NCI-H1417 treated with DMSO at 0.1 percent for 48 hours (cell line): ENCODE results near the gene SND1.
"Not testable (repeated sequence)": the region's sequence is repeated elsewhere in the genome, so short reads cannot be mapped to it uniquely, and the experiment has no call there.

Experiments
- DNase-seq: peaks from one replicate; lab custom pipeline; 2025; lab: John Stamatoyannopoulos, UW

SND1 gene

DNA sequence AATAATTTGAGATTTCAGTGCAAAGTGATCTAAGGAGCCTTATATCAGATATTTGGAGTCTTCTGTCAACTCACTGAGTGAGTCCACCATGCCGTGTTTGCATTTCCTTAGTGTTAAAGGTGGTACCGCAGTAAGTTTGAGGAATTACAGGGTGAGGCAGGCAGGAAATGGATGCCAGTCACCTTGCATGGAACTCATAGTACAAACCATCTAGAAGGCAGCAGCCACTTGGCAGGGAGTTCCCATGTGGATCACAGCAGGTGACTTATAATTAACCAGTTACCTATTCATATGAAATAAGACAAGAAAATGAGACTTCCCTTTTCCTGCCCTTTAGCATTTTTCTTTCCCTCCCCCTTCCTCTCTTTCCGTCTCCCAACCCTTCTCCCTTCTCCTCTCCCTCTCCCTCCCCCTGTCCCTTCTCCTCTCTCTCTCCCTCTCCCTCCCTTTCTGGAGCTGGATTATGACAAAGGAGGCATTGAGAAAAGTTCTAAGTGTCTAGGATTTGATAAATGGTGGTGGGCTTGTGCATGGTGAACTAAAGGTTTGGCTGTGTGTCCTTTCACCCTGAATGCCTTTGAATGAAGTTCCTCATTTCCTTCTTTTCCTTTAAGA lies 285.2 kb downstream of the SND1 start:
- DNase-seq = no peak

DNA sequence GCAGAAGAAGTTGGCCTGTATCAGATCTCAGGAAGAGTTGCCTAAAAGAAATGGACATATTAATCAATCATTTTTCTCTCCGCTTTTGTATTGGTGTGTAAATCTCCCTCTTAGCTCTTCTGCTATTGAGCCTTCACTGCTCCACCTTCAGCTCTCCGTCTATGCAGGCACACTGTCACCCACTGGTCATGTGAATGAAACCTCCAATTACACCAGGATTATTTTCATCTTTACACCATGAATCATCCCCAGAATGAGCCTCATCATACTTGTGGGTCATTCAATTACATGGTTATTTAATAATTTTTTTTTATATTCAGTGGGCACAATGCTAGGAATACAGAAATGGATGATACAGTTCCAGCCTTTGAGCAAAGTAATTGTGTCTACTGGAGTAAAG lies 286.6 kb downstream of the SND1 start:
- no peak for DNase-seq

DNA sequence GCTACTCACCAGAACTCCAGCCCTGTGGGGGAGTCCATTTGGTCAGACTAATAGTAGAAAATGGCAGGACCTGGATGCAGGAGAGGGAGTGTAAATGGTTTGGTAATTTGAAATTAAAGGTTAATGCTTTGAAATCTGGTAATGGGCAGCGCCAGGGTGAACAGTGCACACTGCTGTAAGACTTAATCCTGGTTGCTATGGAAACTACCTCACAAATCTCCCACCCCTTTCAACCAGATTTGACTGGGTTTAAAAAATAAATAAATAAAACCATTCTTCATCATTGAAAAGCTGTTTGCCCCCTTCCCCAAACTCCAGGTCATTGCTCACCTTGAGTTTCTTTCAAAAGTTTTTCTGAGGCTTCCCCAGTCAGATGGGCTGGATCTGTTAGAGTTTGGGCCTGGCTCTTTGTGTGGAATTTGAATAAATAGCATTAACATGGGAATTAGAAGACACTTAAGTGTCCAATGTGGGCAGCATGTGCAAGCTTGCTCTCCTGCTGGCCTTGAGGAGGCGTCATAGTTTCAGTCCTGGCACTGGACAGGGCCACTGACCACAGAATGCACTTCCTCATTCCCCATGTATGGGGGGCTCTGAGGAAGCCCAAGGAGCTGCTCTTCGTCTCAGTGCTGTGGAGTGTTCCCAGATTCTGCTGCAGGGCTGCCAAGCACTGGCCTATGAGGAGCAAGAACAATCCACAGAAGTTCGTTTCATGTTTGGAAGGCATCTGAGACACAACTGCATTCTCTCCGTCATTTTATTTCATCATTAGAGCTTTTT lies 288.6 kb downstream of the SND1 start:
- DNase-seq = no peak

DNA sequence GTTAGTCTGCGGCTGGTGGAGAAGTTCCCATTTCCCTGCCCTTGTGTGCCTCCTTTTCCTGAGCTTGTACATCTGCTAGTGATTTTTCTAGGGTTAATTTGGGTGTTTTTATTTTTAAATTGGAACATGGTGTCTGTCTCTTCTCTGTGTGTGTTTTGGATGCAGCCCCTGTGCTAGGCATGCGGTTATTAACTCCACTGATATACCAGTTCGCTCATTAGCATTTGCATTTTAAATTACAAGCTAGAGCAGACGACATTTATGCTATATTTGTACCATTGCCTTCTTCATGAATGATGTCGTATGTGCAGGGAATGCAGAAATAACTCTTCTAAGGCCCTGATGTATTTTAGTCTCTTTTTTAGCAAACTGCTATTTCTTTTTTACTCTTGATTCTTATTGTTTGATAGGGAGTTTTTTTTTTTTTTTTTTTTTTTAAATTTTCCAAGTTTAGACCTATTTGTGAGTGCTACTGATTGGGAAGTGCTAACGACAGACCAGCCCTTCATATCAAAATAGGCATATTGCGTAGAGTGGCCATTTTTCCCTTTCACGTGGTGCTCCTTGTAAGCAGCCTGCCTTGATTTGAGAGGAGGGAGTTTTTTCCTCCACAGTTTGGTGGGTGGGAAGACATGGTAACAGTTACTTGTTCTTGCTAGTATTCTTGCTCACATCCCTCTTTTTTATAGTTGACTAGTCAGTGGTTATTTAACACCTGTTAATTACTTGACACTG lies 289.6 kb downstream of the SND1 start:
- no peak for DNase-seq

DNA sequence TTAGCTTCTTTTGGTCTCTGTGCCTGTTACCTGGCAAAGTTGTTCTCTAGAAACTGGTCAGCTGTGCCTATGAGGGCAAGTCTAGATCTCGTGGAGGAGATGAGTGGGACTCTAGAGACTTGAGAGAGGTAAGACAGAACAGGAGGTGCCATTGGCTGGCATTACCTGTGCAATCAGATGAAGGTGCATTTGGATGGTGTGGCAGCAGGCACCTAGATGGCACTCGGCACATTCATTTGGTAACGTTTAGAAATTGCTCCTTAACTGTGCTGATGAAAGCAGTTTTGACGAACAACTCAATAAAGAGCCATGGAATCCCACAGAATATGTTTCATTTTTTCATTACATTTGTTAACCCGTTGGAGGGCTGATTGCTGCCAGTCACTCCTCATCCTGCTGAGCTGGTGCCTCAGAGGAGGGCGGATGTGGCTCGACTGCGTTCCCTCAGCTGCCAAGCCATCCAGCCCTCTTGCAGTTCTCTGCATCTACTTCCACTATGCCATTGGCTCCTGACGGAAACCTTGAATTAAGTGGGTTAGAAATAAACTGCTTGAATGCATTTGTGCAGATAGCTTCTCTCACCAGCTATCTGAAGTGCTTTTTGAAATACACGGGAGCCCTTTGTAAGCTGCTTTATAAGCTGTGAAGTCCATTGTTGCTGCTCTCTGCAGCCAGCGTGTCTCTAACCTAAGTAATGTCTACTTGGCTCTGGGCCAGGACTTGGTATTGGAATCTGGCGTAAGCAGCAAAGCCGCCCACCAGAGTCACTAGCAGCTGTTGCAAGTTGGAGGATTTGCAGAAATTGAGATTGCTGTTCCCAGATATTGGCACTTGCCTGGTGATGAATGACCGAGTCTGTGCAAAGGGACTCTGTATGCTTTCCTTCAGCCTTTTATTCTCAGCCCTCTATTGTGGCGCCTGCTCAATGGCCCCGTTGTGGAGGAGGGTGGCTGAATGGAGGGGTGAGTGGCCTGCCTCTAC lies 291.8 kb downstream of the SND1 start:
- DNase-seq = no peak

DNA sequence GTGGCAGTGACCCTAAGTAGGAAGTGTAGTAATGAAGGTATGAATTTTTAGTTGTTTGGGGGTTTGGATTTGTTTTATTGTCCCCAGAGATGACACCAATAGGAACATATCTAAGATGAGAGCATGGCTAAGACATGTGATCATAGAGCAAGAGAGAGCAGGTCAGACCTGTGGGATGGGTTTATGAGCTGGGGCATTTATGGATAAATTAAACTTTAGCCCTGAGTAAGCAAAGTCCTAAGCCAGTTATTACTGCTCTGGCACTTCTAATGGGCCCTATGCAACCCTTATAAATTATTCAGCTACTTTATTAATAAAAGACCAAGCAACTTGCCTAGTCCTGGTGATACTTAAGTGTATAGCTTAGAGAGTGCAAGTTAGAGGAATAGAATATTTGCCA lies 294.1 kb downstream of the SND1 start:
- no peak for DNase-seq

DNA sequence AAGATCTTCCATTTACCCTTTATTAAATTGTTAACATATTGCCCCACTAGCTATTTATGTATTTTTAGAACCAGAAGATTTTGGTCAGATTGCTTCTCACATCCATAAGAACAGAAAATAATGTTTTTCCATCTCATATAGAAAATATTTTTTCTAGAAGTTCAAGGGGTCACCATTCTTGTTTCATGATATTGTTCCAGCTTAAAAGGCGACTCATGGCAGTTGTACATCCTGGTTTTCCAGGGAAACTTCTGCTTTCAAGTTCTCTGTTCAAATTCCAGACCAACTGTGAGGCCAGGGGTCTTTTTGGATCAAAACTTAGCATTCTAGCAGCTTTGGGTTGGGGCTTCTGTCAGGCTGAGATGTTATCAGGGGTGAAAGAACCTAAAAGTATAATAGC lies 294.9 kb downstream of the SND1 start:
- DNase-seq = no peak

DNA sequence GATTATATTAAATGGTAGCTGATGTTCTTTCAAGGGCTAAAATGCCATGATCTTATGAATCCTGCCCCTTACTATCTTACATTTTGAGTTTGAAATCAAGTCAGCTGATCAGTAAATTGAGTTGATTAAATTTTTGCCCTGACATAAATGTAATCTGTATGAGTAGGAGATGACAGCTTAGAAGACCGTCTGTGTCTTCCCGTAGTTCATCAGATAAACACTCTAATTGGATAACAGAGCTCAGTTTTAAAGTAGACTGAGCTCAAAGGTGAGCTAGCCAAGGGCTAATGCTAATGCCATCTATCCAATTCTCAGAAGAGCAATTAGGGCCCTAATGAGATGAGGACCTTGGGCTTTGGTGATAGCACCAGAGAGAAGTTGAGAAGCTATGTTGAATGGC lies 296.3 kb downstream of the SND1 start:
- no peak for DNase-seq

DNA sequence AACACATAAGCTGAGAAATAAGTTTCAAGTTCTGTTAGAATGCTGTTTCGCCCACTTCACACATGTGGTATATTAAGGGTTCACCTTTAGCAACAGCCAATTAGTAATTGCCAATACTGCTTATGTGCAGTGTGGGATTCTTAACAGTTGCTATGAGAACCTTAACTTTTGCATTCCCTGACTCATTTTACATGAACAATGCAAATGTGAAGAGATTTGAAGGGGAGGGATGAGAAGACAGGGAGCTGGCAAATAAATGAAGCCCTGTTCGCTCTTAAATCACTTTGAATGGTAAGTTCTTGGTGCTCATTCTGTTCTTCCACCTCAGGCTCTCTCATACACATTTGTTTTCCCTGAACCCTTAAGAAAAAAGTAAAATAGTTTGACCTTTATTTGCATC lies 296.9 kb downstream of the SND1 start:
- DNase-seq = no peak

DNA sequence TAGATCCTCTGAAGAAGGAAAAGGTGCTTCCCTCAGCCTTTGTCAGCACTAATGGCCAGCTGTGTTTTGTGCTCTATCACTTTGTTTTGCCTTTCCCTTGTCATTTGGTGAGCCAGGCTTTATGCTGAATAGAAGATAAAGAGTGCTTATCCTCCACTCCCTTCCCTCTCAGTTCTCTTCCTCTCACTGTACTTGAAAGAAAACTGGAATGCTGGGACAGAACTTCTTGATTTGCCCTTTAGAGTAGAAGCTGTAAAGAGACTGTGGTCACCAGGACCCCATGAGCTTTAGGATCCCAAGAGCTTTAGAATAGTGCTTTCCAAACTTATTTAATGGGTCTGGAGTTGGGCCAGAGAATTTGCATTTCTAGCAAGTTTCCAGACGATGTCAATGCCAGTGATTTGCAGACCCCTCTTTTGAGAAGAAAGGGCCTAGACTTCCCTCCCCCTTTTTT lies 297.8 kb downstream of the SND1 start:
- DNase-seq = no peak

DNA sequence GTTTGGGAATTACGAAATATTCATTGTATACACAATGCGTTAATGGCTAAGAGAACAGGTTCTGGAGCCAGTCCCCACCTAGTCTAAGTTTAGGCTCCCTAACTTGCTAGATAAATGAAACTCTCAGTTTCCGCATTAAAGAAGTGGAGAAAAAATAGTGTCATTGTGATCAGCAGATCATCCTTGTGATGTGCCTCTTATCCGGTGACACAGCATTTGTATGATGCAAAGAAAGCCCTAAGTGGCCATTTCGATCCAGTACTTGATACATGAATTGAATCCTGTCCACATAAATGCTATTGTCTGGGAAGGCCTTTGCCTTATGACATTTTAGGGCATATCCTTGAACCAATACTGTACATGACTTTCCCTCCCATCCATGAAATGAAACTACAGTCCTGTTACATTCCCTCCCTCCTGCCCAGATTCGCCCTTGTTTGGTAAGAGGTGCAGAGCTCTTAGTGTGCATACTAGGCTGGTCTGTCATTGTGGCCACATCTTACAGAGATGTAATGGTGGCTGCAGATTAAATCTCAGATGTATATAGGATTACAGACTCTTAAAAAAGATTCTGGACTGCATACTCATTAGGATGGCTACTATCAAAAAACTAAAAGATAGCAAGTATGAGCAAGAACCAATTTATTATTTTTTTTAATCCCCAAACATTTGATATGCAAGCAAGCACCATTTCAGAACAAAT lies 298.4 kb downstream of the SND1 start:
- no peak for DNase-seq

DNA sequence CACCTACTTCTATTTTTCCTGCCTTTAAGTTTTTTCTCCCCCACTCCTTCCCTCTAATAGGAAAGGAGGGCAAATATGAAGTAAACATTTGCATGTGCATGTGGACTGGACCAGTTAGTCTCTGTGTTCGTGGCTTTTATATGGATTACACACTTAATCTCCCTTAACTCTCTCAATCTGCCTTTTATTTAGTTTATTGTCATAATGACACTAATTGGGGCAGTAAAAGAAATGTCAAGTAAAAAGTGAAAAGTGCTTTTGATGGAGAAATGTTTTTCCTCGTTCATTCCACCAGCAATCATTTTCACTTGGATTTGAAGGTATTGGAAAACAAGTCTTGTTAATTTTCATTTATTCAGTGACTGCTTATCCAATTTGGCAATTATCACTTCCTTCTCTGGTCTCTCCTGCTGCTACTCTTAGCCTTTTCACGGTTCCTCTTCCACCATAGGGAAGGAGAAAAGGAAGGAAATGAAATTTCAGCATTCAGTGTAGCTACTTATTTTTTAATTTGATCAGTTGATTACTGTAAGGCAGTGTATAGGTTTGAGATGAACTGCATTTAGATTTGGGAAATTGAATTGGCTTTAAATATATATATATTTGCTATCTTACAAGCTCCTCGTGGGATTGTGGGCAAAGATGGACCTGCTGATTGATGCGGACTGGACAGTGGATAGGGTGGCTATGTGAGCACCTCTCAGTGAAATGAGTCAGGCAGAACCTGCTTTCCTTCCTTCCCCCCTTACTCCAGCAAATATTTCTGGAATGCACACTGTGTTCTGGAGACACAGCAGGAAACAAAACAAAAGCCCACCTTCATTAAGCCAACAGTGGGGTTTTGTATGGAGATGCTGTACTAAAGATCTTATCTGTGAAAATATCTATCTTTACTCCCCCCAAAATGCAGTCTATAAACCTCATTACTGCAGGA lies 301.7 kb downstream of the SND1 start:
- no peak for DNase-seq

DNA sequence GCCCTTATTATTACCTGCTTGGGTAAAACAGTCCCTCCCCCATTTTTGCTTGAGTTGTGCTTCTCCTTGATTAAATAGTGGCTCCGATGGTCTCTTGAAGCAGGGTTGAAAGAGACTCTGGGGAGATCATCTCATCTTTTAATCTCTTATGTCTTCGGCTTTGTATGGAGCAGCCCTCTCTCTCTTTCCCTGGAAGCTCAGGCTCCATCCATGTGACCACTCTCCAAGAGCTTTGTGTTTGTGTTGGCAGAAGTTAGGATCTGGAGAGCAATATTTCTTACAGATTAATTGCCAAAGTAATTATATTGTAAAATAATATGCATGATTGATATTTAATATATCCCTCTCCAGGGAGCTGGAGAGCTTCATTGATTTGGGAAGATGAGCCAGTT lies 302.4 kb downstream of the SND1 start:
- DNase-seq = no peak

DNA sequence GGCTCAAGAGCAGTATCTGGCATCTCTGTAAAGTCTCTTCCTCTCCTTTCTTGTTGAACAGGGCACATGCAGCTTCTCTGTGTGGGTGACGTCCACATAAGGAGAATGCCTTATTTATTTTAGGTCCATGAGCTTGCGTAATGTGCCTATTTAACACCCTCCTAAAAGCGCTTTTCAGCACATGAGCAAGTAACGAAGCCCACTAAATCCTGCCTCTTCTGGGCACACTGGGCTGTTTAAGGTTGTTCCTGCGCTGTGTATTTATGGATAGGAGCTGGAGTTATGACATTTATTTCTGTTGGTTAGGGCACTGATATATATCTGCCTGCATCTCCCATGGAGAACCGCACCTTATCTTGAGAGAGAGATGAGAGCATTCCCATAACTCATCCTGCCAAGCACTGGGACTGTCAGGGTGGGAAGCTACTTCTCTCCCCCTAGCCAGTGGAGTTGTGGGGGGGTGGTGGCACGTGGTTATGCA lies 303.1 kb downstream of the SND1 start:
- DNase-seq = no peak

DNA sequence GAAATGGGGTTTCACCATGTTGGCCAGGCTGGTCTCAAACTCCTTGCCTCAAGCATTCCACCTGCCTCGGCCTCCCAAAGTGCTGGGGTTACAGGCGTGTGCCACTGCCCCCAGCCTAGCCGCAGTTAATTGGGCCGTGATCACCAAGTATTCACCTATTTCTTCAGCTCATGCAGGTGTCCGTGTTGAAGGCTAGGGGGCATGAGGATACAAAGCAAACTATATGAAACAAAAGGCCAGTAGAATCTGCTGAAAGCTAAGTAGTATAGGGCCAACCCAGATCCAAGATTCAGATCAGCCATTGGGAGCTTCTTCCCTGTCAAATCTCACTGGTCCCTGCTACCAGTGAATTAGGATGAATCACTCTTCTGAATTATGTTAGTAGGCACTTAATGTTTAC lies 305.9 kb downstream of the SND1 start:
- no peak for DNase-seq

DNA sequence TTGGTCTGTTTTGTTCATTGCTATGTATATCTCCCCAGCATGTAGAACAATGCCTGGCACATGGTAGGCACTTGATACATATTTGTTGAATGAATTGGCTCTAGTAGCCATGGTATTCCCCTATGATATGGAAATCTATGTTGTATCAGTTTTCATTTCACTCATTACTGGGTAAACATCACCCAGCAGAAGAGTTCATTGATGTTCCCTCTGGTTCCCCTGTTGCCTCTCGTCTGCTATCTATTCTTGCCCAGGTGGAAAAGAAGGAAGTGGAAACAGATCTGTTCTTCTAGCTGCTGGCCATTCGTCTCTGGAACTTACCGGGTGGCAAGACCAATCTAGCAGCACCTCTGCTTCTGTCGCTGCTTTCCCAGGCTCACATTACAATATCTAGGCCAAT lies 307.8 kb downstream of the SND1 start:
- no peak for DNase-seq

DNA sequence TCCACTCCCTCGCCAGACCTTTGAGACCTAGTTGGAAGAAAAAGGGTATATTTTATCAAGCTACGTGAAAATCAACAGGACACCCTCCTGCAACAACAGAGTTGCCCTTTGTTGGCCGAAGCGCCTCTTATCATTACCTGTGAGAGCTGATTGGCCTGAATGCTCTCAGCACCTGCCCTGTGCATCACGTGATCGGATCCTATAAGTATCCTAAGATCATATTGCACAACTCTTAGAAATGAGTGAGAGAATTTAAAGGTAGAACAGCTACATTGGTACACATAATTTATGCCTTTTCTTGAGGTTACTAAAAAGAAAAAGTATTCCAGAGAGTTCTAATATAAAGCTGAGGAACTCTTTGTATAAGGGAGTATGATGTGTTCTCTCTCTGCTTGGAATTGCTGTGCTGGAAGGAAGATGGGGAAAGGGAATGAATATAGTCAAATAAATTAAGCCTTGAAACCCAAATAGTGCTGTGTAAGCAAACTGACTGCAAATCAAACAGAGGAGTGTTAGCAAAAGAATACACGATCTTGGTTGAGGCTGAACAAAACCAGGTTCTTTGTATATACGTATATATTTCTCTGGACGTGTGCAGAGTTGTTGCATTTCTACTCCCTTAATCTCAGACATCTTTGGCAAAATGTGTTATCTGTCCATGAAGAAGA lies 309.9 kb downstream of the SND1 start:
- no peak for DNase-seq

DNA sequence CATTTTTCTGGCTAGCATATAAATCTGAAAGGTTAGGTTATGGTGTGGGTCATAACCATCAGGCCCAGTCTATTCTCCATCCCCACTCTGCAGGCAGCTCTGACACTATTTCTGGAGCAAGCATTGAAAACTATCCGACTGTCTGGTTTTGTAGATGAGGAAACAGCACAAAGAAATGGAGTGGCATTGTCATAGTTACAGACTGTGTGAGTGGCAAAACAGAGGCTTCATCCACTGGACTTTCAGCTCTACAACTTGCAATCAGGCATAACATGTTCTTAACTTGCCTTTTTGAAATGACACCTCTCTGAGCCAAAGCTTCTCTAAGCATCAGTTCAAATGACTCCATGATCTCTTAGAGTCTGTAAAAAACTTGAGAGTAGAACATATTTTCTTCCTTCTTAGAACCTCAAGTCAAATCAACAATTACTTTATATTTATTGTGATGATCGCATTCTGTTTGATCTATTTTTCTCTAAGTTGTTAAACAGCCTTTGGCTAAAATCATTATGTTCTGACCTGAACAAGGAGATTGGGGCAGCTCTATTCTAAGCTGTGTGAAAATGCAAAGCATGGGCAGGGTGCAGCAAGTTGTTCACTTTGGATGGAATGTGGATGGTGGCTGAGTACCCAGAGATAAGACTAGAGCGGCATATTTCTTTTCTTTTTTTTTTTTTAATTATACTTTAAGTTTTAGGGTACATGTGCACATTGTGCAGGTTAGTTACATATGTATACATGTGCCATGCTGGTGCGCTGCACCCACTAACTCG lies 310.8 kb downstream of the SND1 start:
- DNase-seq = no peak

DNA sequence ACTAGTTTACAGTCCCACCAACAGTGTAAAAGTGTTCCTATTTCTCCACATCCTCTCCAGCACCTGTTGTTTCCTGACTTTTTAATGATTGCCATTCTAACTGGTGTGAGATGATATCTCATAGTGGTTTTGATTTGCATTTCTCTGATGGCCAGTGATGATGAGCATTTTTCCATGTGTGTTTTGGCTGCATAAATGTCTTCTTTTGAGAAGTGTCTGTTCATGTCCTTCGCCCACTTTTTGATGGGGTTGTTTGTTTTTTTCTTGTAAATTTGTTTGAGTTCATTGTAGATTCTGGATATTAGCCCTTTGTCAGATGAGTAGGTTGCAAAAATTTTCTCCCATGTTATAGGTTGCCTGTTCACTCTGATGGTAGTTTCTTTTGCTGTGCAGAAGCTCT lies 311.9 kb downstream of the SND1 start:
- not testable (repeated sequence) for DNase-seq
